SKM-1 (cell line): Measurements from ENCODE around the gene UBE4B.
"Not testable (repeated sequence)": the region's sequence is repeated elsewhere in the genome, so short reads cannot be mapped to it uniquely, and the experiment has no call there.

ENCODE experiments used
- DNase-seq: peaks from one replicate; lab custom pipeline; 2025; ENCODE audit not compliant: unreplicated experiment; lab: John Stamatoyannopoulos, UW

Gene UBE4B

DNA sequence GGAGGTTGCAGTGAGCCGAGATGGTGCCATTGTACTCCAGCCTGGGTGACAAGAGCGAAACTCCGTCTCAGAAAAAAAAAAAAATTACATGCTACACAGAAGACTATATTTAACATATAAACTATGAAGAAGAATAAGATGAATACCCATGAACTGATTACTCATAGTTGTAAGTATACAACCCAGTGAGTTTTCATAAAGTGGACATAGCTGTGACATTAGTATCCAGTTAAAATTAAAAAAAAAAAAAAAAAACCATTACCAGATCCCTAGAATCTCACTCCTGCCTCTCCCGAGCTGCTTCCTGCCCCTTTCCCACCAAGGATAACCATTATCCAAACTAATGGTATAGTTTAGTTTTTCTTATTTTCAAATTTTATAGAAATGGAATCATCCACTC, 37.4 kb downstream of the UBE4B start:
- no peak for DNase-seq

DNA sequence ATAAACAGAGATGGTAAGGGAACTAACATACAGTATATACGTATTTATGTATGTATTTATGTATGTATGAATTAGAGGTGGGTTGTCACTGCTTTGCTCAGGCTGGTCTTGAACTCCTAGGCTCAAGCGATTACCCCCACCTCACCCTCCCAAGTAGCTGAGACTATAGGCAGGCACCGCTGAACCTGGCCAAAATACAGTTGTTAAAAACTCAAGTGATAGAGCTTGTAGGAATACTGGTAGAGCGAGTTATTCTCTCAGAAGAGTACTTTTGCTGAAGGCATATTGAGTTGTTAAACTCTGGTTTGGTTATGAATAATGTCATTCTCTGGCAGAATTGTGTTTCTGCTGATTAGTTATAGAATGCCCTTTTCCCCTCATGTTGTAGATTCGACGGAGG, 38.9 kb downstream of the UBE4B start:
- no peak for DNase-seq

DNA sequence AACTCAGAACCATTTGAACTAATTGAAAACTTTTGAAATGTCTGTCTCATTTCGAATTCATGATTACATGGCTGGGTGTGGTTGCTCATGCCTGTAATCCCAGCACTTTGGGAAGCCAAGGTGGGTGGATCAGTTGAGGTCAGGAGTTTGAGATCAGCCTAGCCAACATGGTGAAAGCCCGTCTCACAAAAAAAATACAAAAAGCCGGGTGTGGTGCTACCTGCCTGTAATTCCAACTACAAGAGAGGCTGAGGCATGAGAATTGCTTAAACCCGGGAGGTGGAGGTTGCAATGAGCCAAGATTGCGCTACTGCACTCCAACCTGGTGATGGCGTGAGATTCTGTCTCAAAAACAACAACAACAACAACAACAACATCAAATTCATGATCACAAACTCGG, 40.6 kb downstream of the UBE4B start:
- DNase-seq: not testable (repeated sequence)

DNA sequence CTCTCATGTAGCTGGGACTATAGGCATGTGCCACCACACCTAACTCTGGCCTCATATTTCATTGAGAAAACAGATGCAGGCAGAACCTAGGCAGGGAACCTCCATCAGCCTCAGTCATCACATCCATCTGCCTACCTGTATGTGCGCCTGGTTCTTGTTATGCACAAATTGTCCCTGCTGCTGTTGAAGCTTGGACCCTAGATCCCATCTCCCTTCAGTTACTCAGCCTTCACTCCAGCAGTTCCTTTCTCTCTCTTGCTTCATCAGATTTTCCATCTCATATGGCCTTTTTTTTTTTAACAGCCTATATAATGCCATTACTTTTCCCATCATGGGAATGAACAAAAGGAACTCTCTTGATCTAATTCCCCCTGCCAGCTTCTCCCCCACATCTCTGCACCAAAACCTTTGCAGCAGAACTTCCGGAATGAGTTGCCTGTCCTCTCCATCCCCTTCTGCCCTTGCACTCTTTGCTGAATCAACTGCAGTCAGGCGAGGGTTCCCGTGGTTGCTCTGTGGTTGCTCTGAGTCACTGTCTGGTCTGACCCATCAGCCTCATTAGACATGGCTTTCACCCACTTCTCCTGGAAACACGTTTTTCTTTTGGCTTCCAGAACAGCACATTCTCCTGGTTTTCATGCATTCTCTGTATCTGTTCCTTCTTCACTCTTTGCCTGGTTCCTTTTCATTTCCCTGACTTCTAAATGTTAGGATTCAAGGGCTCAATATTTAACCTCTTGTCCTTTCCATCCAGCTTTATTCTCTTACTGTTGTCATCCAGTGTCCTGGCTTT, 41.5 kb downstream of the UBE4B start:
- peak; percentile 90 for DNase-seq

DNA sequence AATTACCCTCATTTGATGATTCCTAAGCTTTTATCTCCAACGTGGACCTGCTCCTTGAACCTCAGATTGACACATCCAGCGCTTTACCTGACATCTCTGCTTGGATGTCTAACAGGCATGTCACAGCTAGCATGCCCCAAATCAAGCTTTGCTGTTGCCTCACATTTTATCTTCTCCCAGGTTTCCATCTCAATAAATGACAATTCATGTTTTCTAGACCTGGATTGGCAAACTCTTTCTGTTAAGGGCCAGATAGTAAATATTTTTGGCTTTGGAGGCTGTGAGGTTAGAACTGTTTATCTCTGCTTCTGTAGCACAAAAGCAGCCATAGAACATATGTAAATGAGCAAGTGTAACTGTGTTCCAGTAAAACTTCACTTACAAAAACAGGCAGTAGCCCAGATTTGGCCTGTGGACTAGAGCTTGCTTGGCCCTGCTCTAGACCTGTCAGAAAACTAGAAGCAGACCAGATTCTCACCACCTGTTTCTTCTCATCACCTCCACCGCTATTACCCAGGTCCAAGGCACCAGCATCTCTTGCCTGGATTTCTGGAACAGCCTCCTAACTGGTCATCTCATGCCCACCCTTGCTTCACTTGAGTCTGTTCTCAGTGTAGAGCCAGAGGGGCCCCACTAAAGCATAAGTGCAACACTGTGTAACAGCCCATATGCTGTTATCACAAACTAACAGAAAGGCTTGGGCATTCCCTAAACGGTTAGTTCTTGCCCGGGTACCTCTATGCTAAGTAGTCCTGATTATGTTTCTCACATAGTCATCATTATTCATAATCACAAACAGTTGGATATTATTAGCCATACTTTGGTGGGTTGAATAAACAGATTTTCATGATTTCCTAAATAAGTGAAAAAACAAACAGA, 42.3 kb downstream of the UBE4B start:
- no peak for DNase-seq

DNA sequence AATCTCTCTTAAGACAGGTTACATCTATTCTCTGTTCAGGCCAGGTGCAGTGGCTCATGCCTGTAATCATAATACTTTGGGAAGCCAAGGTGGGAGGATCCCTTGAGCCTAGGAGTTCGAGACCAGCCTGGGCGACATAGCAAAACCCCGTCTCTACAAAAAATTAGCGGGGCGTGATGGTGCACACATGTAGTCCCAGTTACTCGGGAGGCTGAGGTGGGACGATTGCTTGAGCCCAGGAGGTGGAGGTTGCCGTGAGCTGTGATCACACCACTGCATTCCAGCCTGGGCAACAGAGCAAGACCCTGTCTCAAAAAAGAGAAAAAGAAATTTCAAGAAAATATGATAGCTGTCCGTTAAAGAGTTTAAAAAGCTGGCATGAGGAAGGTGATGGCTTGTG, 43.0 kb downstream of the UBE4B start:
- DNase-seq: no peak

DNA sequence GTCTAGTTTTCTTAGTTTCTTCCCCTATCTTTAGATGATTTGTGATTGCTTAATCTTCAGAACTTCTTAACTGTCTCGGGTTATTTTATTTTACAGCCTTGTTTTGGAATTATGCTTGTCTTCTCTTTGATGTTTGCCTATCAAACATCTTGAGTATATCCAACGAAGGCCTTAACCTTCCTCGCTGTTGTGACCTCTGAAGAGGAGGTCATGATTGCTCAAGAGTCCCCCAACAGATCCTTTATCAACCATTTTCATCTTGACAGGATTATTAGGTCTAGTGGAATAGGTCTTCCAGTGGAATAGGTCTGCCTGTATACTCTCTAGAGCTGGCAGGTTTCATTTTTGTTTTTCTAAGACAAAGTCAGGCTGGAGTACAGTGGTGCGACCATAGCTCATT, 45.7 kb downstream of the UBE4B start:
- no peak for DNase-seq

DNA sequence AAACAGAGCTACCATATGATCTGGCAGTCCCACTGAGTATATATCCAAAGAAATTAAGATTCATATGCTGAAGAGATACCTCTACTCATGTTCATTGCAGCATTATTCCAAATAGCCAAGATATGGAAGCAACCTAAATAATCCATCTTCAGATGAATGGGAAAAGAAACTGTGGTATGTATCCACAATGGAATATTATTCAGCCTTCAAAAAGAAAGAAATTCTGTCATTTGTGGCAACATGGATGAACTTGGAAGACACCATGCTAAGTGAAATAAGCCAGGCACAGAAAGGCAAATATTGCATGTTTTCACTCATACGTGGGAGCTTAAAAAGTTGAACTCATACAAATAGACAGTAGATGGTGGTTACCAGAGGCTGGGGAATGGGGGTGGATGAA, 47.8 kb downstream of the UBE4B start:
- no peak for DNase-seq

DNA sequence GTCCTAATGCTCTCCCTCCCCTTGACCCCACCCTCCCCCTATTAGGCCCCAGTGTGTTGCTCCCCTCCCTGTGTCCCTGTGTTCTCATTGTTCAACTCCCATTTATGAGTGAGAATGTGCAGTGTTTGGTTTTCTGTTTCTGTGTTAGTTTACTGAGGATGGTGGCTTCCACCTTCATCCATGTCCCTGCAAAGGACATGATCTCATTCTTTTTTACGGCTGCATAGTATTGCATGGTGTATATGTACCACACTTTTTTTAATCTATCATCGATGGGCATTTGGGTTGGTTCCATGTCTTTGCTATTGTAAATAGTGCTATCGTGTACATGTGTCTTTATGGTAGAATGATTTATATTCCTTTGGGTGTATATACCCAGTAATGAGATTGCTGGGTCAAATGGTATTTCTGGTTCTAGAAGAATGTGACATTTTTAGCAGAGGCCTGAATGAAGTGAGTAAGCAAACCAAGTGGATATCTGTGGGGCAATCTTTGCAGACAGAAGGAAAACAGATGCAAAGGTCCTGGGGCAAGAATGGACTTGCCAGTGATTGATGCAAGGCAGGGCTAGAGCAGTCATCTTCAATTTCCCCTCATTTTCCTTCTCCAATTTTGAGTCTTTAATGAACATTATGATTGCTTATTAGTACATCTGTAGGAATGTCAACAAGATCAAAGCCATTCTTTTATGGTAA, 50.2 kb downstream of the UBE4B start:
- DNase-seq: no peak

DNA sequence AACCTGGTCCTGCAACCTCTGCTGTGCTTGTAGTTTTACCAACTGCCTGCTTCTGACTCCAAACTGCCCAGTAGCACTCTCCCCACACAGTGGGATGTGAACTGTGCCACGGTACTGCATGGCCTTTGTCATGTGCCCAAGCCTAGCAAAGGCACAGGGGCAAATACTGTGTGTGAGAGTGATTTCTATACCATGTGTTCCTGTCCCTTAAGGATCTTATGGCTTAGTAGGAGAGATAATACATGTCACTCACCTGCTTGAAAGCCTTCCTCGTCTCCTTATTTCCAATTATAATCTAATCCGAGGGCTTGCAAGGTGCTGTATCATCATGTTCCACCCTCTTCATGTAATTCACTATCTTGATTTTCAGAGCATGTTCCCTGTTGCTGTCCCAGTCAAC, 51.3 kb downstream of the UBE4B start:
- DNase-seq: no peak

DNA sequence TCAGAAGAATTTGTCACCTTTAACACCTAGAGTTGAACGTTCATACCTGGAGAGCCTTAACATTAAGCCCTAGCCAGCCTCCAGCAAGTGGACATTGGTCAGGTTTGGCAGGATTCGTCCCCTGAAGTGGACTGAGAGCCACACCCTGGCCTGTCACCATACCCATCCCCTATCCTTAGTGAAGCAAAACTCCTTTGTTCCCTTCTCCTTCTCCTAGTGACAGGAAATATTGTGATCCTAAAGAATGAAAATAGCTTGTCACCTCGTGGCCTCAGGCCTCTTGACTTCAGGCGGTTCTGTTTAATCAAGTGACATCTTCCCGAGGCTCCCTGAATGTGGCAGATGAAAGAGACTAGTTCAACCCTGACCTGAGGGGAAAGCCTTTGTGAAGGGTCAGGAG, 52.3 kb downstream of the UBE4B start:
- DNase-seq: no peak

DNA sequence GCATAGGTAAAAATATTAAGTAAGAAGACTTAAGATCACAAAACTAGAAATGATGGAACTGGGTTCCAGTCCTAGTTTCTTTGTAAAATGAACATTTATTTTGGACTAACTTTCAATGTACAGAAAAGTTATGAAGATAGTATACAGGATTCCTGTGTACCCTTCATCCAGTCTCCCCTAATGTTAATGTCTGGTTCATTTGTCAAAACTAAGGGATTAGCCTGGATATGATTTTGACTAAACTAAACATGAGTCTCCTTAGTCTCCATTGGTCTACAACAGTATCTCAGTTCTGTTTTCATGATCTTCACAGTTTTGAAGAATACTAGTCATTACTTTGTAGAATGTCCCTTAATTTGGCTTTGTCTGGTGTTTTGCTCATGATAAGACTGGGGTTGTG, 54.5 kb downstream of the UBE4B start:
- no peak for DNase-seq

DNA sequence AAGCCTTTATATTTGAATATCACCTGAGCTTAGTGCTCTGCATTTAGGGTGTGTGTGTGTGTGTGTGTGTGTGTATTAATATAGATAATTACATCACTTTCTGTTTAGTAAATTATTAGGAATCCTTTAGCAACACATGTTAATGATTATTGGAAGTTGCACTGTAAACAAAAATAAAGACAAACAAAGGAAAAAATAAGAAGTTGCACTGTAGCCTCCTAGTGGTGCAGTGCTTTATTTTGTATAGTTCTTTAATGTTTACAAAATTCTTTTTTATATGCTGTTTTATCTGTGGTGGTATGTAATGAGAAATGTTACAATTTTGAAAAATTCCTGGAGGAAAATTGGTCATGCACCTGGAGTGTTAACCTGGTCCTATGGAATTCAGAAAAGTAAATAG, 69.2 kb downstream of the UBE4B start:
- DNase-seq: no peak

DNA sequence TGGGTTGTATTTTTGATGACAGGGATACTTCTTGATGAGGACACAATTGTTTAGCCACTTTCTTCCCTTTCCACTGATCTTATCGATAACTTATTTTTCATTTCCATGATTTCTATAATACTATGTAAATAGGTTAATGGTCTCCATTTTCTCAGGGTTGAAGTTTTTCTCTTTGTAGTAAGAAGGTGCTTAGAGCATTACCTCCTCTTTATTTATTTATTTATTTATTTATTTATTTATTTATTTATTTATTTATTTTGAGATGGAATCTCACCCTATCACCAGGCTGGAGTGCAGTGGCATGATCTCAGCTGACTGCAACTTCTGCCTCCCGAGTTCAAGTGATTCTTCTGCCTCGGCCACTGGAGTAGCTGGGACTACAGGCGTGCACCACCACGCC, 70.4 kb downstream of the UBE4B start:
- DNase-seq: no peak

DNA sequence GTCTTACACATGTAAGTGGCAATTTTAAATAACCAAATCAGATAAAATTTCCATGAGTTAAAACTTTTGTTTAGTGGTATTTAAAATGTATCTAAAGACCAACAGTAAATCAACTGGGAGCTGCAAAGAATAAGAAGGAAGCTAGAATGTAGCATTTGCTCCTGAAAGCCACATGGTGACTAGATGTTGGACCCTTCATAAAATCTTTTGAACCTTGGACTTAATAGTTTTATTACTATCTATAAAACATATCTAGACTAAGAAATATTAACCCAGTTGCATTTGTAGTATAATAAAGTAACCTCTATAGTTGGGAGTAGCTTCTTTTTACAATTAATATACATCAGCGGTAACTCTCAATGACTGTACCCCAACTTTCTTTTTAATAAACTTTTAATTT, 72.1 kb downstream of the UBE4B start:
- DNase-seq: no peak

DNA sequence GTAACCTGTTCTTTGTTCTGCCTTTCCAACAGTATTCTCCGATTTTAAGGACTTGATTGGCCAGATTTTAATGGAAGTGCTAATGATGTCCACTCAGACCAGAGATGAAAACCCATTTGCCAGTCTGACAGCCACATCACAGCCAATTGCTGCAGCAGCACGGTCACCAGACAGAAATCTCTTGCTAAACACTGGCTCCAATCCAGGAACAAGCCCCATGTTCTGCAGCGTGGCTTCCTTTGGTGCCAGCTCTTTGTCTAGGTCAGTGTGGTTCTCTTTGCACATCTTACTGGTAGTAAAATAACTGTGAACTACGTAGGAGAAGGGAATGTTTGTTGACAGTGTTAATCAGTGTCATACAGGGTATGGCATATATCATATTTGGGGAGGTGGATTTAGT, 72.7 kb downstream of the UBE4B start:
- no peak for DNase-seq

DNA sequence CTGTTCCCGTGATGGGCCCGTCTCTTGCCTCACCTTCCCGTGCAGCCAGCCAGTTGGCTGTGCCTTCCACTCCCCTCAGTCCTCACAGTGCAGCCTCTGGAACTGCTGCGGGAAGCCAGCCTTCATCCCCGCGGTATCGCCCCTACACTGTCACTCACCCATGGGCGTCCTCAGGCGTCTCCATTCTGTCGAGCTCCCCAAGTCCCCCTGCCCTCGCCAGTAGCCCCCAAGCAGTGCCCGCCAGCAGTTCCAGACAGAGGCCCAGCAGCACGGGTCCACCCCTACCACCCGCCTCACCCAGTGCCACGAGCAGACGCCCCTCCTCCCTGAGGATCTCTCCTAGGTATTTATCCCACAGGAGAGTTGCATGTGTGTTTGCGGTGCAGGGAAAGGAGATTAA, 73.5 kb downstream of the UBE4B start:
- DNase-seq: no peak

DNA sequence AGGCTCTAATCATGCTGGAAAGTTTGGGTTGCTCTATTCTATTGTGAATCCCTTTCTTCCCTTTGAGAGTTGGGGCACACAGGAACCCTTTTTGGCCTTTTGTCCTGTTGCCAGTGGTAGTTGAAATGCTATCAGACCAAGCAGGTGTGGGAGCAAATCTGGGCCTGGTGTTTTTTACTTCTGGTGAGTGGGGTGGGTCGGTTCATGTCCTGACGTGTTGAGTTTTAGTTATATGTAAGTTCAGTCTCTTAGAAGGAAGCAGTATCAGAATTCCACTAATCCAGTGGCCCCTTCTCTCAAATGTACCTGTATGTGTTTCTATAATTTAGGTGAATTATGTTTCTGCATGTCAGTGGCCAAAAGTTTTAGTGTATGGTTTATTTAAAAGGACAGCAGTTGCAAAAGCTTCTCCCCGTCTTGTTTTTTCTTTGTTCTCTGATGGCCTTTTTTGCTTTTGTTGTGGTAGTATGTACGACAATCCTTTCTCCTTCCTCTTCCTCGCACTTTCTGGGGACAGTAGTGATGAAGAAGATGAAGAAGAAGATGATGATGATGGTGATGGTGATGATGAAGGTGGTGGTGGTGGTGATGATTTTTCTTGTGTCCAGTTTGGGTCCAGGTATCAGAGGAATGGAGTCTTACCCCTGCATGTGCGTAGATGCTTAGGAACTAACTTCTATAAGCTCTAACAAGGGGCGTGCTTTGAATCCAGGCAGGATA, 74.2 kb downstream of the UBE4B start:
- no peak for DNase-seq

DNA sequence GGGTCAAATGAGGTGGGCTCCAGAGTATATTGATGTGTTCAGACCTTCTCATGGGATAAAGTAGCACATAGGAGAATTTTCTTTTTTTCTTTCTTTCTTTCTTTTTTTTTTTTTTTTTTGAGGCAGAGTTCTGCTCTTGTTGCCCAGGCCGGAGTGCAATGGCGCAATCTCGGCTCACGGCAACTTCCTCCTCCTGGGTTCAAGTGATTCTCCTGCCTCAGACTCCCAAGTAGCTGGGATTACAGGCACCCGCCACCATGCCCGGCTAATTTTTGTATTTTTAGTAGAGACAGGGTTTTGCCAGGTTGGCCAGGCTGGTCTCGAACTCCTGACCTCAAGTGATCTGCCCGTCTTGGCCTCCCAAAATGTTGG, 74.7 kb downstream of the UBE4B start:
- not testable (repeated sequence) for DNase-seq

DNA sequence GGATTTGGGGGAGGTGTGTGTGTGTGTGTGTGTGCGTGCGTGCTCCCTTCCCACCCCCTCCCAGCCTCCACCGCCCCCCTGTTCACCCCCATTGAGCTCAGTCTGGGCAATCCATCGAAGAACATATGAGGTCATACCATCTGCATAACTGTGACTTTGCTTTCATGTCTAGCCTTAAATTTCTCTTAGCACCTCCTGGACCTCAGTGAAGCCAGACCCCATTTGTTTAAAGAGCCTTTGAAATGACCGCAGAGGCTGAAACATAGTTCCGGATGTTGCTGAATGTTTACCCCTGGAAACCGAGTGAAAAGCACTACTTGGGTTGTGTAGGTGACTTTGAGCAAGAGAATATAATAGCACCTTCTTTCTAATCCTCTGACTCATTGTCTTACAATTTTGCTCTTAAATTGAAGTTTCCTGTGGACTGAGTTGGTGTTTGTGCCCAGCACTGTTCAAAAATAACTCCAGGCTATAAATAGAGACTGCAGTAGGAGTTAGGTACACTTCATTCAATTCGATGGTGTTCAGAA, 75.4 kb downstream of the UBE4B start:
- no peak for DNase-seq
